ENCODE results near the gene SLC35E2B.

SLC35E2B gene

GRCh38 chr1:1627261-1627828, 65.2 kb downstream of the SLC35E2B start:
- ATAC-seq = no peak
- Mint-ChIP-seq H3K4me1 (peaks cover 24% of the 10 kb centered on the region), H3K4me3 (no peak overlapping the region), H3K9me3 (no peaks in the 10 kb centered on the region), H3K27ac (no peak overlapping the region), H3K27me3 (peaks cover 9% of the 10 kb centered on the region), H3K36me3 (no peaks in the 10 kb centered on the region)

GRCh38 chr1:1626207-1627141, 66.1 kb downstream of the SLC35E2B start:
- no peak for ATAC-seq
- H3K9me3 Mint-ChIP-seq = no peaks in the 10 kb centered on the region
- H3K27me3 Mint-ChIP-seq = peaks cover 4% of the 10 kb centered on the region
- H3K36me3 Mint-ChIP-seq = no peaks in the 10 kb centered on the region
- peaks cover 20% of the 10 kb centered on the region for H3K4me1 Mint-ChIP-seq
- H3K4me3 Mint-ChIP-seq = no peak overlapping the region
- no peak overlapping the region for H3K27ac Mint-ChIP-seq

- no peaks in the 10 kb centered on the region for H3K36me3 Mint-ChIP-seq
- no peak for ATAC-seq
- H3K4me3 Mint-ChIP-seq = no peak overlapping the region
- H3K27me3 Mint-ChIP-seq = no peaks in the 10 kb centered on the region
- H3K27ac Mint-ChIP-seq = no peak overlapping the region
- peaks cover 18% of the 10 kb centered on the region for H3K4me1 Mint-ChIP-seq
- H3K9me3 Mint-ChIP-seq = no peaks in the 10 kb centered on the region
Observed at GRCh38 chr1:1625824-1626206, 66.8 kb downstream of the SLC35E2B start.

GRCh38 chr1:1625404-1625775, 67.2 kb downstream of the SLC35E2B start:
- Mint-ChIP-seq H3K4me1 (peaks cover 16% of the 10 kb centered on the region), H3K27ac (no peak overlapping the region), H3K4me3 (no peak overlapping the region), H3K36me3 (no peaks in the 10 kb centered on the region), H3K27me3 (no peaks in the 10 kb centered on the region), H3K9me3 (no peaks in the 10 kb centered on the region)
- no peak for ATAC-seq

GRCh38 chr1:1624443-1625403, 67.9 kb downstream of the SLC35E2B start:
- no peaks in the 10 kb centered on the region for H3K27me3 Mint-ChIP-seq
- ATAC-seq = no peak
- H3K4me3 Mint-ChIP-seq = no peak overlapping the region
- no peaks in the 10 kb centered on the region for H3K9me3 Mint-ChIP-seq
- H3K36me3 Mint-ChIP-seq = no peaks in the 10 kb centered on the region
- peaks cover 9% of the 10 kb centered on the region for H3K4me1 Mint-ChIP-seq
- H3K27ac Mint-ChIP-seq = no peak overlapping the region

- no peak overlapping the region for H3K4me3 Mint-ChIP-seq
- H3K27ac Mint-ChIP-seq = no peak overlapping the region
- peaks cover 6% of the 10 kb centered on the region for H3K4me1 Mint-ChIP-seq
Observed at GRCh38 chr1:1623631-1624442, 68.8 kb downstream of the SLC35E2B start.

GRCh38 chr1:1623181-1623630, 69.4 kb downstream of the SLC35E2B start:
- ATAC-seq = peak; percentile 1
- H3K27ac Mint-ChIP-seq = no peak overlapping the region

More at GRCh38 chr1:1623631-1624442, 68.8 kb downstream of the SLC35E2B start:
- peak; percentile 28 for ATAC-seq
- Mint-ChIP-seq H3K9me3 (no peaks in the 10 kb centered on the region), H3K27me3 (no peaks in the 10 kb centered on the region), H3K36me3 (no peaks in the 10 kb centered on the region)

GRCh38 chr1:1622788-1623094, 69.9 kb downstream of the SLC35E2B start:
- ATAC-seq = no peak
- no peaks in the 10 kb centered on the region for H3K36me3 Mint-ChIP-seq
- no peaks in the 10 kb centered on the region for H3K27me3 Mint-ChIP-seq
- peaks cover 6% of the 10 kb centered on the region for H3K4me1 Mint-ChIP-seq
- no peaks in the 10 kb centered on the region for H3K9me3 Mint-ChIP-seq
- H3K27ac Mint-ChIP-seq = no peak overlapping the region
- no peak overlapping the region for H3K4me3 Mint-ChIP-seq

More at GRCh38 chr1:1623181-1623630, 69.4 kb downstream of the SLC35E2B start:
- Mint-ChIP-seq H3K4me3 (no peak overlapping the region), H3K9me3 (no peaks in the 10 kb centered on the region), H3K36me3 (no peaks in the 10 kb centered on the region), H3K27me3 (no peaks in the 10 kb centered on the region), H3K4me1 (peaks cover 6% of the 10 kb centered on the region)

- no peaks in the 10 kb centered on the region for H3K9me3 Mint-ChIP-seq
- H3K36me3 Mint-ChIP-seq = no peaks in the 10 kb centered on the region
- H3K4me1 Mint-ChIP-seq = peaks cover 11% of the 10 kb centered on the region
- ATAC-seq = no peak
- H3K27ac Mint-ChIP-seq = no peak overlapping the region
- no peaks in the 10 kb centered on the region for H3K27me3 Mint-ChIP-seq
- no peak overlapping the region for H3K4me3 Mint-ChIP-seq
Observed at GRCh38 chr1:1622010-1622787, 70.4 kb downstream of the SLC35E2B start.

GRCh38 chr1:1621173-1622009, 71.2 kb downstream of the SLC35E2B start:
- Mint-ChIP-seq H3K9me3 (no peaks in the 10 kb centered on the region), H3K36me3 (no peaks in the 10 kb centered on the region), H3K4me1 (peaks cover 19% of the 10 kb centered on the region), H3K27me3 (no peaks in the 10 kb centered on the region), H3K27ac (no peak overlapping the region), H3K4me3 (no peak overlapping the region)
- ATAC-seq = no peak

GRCh38 chr1:1620433-1621139, 72.0 kb downstream of the SLC35E2B start:
- Mint-ChIP-seq H3K27me3 (no peaks in the 10 kb centered on the region), H3K27ac (no peak overlapping the region), H3K4me3 (no peak overlapping the region), H3K4me1 (peaks cover 20% of the 10 kb centered on the region), H3K36me3 (no peaks in the 10 kb centered on the region), H3K9me3 (no peaks in the 10 kb centered on the region)
- no peak for ATAC-seq

- no peaks in the 10 kb centered on the region for H3K36me3 Mint-ChIP-seq
- H3K9me3 Mint-ChIP-seq = no peaks in the 10 kb centered on the region
- H3K27ac Mint-ChIP-seq = no peak overlapping the region
Observed at GRCh38 chr1:1619917-1620361, 72.7 kb downstream of the SLC35E2B start.

More at GRCh38 chr1:1619917-1620361, 72.7 kb downstream of the SLC35E2B start:
- Mint-ChIP-seq H3K27me3 (no peaks in the 10 kb centered on the region), H3K4me3 (no peak overlapping the region), H3K4me1 (peaks cover 21% of the 10 kb centered on the region)
- ATAC-seq = no peak
